HG03342 (cell line): ENCODE data around the gene SLC25A40.
"Not testable (repeated sequence)": the region's sequence is repeated elsewhere in the genome, so short reads cannot be mapped to it uniquely, and the experiment has no call there.

Source experiments
- ATAC-seq: cut with Tn5 transposase; IDR thresholded peaks from one replicate; pipeline ENCODE4 v1.9.1; 2021; ENCODE audit warnings: mild to moderate bottlenecking, moderate library complexity; ENCODE audit not compliant: unreplicated experiment

Gene SLC25A40

DNA sequence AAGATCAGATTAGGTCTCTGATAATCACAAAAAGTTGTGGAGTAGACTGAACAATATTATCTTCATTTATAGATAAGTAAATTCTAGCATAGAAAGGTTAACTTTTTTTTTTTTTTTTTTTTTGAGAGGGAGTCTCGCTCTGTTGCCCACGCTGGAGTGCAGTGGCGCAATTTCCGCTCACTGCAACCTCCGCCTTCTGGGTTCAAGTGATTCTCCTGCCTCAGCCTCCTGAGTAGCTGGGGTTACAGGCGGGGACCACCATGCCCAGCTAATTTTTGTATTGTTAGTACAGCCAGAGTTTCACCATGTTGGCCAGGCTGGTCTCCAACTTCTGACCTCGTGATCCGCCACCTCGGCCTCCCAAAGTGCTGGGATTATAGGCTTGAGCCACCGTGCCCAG is 2.8 kb downstream of the SLC25A40 start:
- not testable (repeated sequence) for ATAC-seq

DNA sequence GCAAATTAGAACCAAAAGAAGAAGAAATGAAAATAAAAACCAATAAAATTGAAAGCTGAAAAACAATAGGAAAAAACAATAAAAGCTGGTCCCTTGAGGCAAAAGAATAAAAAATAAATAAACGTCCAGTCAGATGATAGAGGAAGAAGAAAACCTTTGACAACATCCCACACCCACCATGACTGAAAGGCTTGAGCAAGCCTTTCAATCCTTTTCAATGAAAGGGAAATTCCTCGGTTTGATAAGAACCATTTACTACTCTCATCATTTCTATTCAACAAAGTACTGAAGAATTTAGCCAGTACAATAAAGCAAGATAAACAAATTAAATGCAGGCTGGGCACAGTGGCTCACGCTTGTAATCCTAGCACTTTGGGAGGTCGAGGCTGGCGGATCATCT is 3.8 kb downstream of the SLC25A40 start:
- no peak for ATAC-seq

DNA sequence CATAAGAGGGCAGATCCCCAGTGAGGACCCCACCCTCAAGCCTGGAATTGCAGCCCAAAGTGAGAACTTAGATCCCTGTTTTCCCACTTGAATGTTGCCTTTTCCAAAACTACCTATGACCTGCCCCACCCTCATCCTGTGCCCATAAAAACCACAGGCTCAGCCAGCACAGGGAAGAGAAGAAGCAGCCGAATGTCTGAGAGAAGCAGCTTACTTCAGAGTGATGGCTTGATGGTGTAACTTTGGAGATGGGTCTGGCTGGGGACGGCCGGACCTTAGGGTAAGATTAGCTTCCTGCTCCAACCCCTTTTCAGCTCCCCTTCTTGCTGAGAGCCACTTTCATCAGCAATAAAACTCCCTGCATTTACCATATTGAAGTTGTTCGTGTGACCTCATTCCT is 5.7 kb downstream of the SLC25A40 start:
- no peak for ATAC-seq

DNA sequence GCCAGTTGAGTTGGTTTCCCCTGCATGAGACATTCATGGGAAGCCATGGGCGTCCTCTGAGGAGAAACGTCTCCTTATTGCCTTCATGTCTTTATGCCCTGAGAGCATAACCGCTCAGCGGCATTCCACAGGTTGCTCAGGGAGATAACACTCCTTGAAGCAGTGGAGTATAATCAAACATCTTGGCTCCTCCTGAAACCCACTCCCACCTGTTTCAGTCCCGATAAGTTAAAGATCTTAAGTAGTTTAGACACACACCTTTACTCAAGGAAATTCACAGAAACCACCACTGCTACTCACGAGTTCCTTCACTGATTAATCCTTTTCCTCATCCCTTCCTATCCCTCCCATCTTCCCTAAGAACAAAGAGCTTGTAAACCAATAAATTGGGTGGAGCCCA is 9.6 kb downstream of the SLC25A40 start:
- ATAC-seq: not testable (repeated sequence)

DNA sequence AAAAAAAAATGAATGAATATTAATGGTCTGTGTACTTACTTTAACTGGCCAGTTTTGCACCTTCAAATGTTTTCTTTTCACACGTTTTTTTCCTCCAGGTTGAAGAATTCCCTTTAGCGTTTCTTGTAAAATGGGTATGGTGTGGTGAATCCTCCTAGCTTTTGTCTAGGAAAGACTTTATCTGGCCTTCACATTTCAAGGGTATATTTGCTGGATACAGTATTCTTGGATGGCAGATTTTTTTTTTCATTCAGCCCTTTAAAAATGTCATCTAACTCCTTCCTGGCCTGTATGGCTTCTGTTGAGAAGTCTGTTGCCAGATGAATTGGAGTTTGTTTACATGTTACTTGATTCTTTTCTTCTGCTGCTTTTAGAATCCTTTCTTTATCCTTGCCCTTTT is 10.1 kb downstream of the SLC25A40 start:
- no peak for ATAC-seq

DNA sequence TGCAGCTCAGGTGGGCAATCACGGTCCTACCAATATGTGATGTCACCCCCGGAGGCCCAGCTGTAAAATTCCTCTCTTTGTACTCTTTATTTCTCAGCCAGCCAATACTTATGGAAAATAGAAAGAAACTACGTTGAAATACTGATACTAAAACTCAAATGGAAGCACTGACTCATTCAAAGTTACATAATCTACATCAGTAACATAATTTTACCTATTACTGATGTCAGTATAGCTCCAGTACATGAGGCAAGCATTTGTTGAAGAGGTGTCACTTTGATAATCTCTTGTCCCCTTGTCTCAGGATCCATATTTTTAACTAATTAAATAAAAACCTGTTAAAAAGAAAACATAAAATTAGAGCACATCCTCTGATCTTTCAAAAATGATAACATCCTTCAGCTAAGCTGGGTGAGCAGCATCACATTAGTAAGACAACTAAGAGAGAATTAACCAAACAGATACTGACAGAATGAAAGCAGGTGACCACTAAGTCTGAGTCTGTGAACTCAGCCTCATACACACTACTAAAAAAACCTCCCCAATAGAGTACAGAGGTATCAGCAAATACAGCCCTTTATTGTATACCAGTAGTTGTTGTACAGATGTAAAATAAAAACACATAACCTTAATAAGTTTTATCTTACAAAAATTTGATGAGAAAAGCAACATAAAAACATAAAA is 17.6 kb downstream of the SLC25A40 start:
- no peak for ATAC-seq

DNA sequence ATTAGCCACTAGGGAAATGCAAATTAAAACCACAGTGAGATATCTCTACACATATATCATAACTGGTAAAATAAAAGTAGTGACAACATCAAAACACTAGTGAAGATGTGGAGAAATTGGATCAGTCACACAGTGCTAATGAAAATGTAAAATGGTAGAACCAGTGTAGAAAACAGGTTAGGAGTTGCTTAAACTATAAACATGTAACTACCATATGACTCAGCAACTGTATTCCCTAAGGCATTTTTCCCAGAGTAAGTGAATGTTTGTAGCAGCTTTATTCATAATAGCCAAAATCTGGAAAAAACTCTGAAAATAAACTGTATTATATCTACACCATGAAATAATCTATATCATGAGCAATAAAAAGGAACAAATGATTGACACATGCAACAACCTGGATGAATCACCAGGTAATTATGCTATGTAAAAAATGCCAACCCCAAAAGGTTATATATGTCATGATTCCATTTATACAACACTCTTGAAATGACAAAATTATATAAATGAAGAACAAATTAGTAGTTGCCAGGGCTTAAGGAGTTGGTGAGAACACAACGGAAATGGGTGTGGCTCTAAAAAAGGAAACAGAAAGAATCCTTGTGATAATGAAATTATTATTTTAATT is 22.8 kb downstream of the SLC25A40 start:
- ATAC-seq: no peak

DNA sequence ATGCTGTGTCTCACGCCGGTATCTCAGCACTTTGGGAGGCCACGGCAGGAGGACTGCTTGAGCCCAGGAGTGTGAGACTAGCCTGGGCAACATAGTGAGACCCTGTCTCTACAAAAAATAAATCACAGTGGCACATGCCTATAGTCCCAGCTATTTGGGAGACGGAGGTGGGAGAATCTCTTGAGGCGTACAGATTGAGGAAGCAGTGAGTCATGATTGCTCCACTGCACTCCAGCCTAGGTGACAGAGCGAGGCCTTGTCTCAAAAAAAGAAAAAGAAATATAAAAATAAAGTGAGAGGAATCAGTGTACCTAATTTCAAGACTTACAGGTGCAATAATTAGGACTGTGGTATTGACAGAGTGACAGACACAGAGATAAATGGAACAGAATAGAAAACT is 23.9 kb downstream of the SLC25A40 start:
- no peak for ATAC-seq

DNA sequence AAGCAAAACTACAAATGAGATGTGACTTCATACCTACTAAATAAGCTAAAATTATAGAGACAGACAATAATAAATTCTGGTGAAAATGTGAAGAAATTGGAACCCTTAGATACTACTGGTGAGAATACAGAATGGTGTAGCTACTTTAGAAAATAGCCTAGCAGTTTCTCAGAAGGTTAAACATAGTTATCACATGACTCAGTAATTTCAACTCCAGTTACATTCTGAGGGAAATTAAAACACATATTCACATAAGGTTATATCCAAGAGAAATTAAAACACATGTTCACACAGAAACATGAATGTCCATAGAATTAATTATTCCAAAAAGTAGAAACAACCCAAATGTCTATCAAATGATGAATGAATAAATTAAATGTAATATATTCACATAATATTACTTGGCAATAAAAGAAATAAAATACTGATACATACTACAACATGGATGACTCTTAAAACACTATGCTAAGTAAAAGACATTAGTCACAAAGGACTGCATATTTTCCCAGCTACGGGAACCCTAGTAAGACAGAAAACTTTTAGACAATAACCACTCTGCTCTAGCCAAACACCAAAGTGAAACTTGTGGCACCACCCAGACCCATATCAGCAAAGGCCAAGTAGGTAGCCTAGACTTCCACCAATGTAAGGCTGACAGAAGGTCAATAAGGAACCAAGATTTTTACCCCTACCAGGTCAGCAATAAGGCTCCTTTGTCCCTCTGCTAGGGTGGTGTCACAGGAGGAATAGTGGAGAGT is 25.1 kb downstream of the SLC25A40 start:
- no peak for ATAC-seq

DNA sequence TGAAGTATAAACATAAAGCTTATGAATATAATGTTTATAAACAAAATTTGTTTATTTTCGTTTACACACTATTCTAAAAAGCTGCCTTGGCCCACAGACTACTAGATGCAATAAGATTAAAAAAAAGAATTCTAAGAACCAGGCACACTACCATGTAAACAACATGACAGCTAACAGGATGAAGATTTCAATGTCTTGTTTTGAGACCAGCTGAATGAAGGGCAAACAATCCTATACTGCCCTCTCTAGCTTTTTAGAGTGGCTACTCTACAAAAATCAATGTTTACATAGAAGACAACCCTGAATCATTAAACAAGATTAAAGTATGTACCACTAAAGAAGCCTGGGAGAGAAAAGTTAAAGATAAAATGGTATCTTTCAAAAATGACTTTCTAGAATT is 38.6 kb downstream of the SLC25A40 start:
- no peak for ATAC-seq

DNA sequence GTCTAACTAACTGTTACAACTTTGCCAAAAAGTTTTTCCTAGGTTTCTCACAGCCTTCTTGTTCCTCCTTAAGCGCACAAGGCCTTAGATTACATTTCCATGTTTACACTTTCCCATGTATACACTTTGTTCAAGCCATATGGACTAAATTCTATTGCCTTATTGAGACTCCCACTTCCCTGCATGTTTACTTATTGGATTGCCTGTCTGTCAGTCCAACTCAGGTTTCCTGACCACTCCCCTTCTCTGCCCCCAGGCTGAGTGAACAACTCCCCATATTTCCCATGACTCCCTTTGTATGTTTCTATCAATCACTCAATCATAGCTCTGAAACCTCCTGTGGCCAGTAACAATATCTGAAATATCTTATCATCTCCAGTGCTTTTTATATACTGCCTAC is 43.0 kb downstream of the SLC25A40 start:
- ATAC-seq: no peak

DNA sequence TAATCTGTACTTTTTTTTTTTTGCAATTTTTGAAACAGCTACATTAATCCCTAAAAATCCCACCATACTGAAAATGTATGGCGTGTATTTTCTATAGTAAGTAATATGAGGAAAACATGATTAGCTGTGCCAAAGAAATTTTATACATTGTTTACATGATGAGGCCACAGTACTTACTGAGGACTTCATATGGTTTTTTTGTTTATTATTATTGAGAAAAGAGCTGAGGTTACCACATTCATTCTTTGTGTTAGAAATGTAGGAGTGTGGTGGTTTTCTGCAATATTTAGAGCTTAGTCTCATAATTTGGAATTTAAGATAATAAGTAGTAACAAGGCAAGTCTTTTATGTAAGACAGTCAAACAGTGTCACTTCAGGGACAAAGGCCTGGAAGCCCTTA is 45.1 kb downstream of the SLC25A40 start:
- ATAC-seq: no peak

DNA sequence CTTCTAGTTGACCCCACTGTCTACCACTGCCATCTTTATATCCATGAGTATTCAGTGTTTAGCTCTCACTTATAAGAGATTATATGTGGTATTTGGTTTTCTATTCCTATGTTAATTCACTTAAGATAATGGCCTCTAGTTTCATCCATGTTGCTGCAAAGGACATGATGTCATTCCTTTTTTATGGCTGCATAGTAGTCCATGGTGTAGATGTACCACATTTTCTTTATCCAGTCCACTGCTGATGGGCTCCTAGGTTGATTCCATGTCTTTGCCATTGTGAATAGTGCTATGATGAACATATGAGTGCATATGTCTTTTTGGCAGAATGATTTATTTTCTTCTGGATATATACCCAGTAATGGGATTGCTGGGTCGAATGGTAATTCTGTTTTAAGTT is 47.8 kb downstream of the SLC25A40 start:
- ATAC-seq: not testable (repeated sequence)

DNA sequence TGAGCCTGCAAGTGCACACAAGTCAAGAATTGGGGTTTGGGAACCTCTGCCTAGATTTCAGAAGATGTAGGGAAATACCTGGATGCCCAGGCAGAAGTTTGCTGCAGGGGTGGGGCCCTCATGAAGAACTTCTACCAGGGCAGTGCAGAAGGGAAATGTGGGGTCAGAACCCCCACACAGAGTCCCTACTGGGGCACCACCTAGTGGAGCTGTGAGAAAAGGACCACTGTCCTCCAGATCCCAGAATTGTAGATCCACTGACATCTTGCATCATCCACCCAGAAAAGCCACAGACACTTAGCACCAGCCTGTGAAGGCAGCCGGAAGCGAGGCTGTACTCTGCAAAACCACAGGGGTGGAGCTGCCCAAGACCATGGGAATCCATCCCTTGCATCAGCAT is 50.8 kb downstream of the SLC25A40 start:
- ATAC-seq: not testable (repeated sequence)

DNA sequence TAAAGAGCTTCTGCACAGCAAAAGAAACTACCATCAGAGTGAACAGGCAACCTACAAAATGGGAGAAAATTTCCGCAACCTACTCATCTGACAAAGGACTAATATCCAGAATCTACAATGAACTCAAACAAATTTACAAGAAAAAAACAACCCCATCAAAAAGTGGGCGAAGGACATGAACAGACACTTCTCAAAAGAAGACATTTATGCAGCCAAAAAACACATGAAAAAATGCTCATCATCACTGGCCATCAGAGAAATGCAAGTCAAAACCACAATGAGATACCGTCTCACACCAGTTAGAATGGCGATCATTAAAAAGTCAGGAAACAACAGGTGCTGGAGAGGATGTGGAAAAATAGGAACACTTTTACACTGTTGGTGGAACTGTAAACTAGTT is 54.1 kb downstream of the SLC25A40 start:
- ATAC-seq: not testable (repeated sequence)

DNA sequence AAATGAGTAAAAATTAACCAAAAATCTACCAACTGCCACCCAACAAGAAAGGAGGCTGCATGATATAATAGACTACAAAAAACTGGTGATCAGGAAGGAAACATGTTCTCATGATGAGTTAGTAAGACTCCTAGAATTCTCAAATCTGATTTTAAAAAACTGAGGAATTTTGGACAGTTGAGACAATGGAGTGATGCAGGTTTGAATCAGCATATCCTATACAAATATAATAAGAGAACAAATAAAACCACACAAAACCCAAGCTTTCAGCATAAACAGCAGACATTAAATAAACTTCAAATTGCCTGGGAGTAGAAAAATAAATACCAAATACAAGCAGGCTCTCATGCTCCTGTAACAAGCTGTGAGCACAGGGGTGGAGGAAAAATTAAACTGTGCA is 57.8 kb downstream of the SLC25A40 start:
- no peak for ATAC-seq

DNA sequence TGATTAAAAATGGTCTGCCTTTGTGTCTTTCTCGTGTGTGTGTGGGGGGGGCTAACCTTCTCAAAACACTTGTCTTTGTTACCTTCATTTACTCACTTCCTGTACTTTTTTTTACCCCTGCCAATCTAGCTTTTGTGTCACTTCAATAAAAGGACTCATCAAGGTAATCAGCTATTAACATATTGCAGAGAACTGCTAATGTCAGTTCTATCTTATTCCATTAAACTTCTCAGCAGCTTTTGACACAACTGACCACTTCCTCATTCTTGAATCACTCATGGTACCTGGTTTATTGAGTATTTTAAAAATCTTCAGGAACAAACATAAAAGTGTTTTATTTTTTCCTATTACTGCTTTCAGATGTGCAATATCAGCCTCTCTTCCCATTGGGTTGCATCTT is 59.8 kb downstream of the SLC25A40 start:
- no peak for ATAC-seq

DNA sequence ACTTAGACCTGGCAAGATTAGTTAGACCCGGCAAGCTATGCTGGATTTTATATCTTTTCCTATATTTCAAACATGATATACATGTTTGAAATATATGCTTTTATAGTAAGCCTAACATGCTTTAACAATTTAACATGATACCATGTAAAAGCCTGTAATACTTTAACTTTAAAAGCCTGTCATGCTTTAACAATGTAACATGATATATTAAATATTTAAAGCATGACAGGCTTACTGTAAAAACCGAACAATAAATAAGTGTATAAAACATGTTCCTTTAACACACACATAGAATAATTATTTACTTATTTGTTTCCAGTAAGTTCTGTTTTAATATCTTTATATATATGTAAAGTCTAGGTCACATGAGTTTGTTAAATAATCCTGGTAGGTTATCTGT is 65.4 kb downstream of the SLC25A40 start:
- ATAC-seq: no peak

DNA sequence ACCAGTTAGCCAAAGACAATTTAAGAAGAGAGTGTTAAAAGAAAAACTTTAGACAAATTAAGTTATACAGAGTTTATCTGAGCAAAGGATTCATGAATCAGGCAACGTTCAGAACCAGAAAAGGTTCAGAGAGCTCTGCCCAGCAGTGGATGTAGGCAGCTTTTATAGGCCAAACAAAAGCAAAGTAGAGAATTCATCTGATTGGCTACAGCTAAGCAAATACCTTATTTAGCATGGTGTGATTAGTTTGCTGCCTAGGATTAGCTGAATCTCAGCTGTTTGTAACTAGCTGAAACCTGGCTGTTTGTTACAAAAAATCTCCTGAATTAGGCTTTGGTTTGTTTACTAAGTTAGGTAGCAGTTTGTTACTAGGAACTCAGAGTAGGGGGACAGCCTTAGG is 66.0 kb downstream of the SLC25A40 start:
- ATAC-seq: no peak

DNA sequence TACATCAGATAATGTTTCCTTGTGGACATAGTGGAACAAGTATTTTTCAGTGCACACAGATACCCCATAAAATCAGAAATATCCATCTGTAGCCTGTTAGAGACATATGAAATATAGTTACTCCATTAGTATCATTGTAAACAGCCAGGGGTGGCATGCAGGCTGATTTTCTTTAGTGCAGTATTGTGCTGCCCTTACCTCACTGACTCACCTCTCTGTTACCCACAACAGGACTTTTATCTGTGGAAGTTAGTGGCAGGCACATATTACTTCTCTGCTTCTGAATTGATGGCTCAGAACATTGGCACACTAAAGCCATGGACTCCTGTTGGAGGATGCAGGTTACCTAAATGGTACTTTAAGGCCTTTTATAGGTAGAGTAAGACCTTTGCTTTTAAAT is 70.0 kb downstream of the SLC25A40 start:
- ATAC-seq: no peak

DNA sequence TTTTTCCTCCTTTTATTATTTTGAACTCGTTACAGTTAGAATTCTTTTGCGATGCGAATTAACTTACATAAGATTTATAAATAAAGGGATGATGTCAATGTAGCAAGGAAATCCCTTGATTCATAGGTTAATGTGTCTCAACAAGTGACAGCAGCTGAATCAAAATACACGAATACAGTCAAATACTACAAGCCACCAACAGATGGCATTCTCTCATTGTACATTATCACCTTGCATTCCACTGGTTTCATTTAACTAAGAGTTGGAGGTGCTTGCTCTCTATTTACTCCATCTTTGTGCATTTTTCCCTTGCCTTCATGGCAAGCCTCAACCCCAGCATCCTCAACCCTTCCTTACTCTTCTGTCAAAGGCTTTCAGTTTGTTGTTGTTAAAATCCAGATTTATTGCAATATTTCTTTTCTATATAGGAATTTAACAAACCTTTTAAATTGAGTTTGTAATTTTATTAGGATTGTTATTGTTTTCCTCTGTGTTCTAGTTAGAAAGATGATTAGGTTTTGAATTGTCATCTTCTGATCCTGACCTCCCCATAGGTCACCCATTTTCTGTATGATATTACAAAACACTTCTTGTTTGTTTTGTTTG is 78.3 kb downstream of the SLC25A40 start:
- ATAC-seq: peak; percentile 90

DNA sequence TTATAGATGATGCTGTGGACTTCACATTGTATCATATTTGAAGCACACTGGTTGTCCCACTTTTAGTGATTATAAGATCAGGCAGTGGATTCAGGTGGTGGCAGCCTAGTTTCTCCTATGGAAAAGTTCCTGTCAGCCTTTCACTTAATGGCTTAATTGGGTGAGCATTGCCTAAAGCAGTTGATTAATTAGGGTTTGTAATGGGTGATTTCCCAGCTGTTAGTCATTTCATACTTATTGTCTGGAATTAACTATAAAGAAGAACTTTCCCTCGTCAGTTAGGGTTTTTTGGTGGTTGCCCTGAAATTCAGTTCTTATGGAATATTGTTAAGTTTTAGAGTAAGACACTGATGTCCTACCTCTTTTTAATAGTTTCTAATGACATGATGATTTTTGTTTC is 78.8 kb downstream of the SLC25A40 start:
- ATAC-seq: no peak
